K562 (cell line): ENCODE data around the gene RNF44. TPM values are rescaled to one million over a fixed set of nuclear protein-coding genes. Genes with fewer than 3 reads are reported as not detected.
A peak's percentile ranks its signal among the peaks of the same experiment; 100 is the strongest.

ENCODE experiments used
- ATAC-seq: fragments of 200-7000 bp; cut with Tn5 transposase; 3 replicates; pipeline ENCODE4 v1.9.1; 2020; ENCODE audit warnings: moderate library complexity
- BruUV-seq: library from RNA; stranded (reverse); fragments of 400-500 nt; replicated peaks from 2 replicates; lab custom pipeline; 2021; lab: Mats Ljungman, UMichigan
- CTCF ChIA-PET: fragments of 300-600 bp; formaldehyde crosslinking; extraction: SDS; loops from one replicate; lab custom pipeline; 2021; ENCODE audit warnings: low intra/inter-chr PET ratio; lab: Yijun Ruan, JAX
- POLR2A ChIA-PET: fragments of 300-600, 350-650 bp; sonication (Branson Sonifier 250); formaldehyde crosslinking; extraction: SDS; loops from one replicate; lab custom pipeline; 2021; ENCODE audit warnings: antibody characterized with exemption, inconsistent platforms; lab: Yijun Ruan, JAX
- DNase-seq, 4 experiments: peaks; one replicate each; pipeline versions ENCODE4 v3.0.0 to v3.0.0-alpha.2; 2011 to 2018; ENCODE audit warnings: low spot score in 3 of 4, mixed read lengths in 3 of 4; ENCODE audit errors: extremely low read depth in 1 of 4
- FAIRE-seq: peaks from 2 replicates; lab custom pipeline; 2011; peaks lifted over from hg19 to GRCh38; lab: Jason Lieb, UNC
- H2AFZ ChIP-seq: 2 replicates; pipeline ENCODE4 v1.6.0; 2011; ENCODE audit warnings: low read depth, low read length, control low read depth, inconsistent platforms
- H3K27ac ChIP-seq: fragments of 200-600 bp; 3 replicates; pipeline ENCODE4 v1.8.0; 2011; ENCODE audit warnings: low read depth, mild to moderate bottlenecking, control low read depth, inconsistent platforms, low read length, moderate library complexity, mixed read lengths; ENCODE audit errors: extremely low read depth
- H3K27me3 ChIP-seq, 2 experiments: fragments of 300-600 bp in 1 of 2; 2 replicates in 1 of 2; 3 replicates in 1 of 2; pipeline versions ENCODE4 v1.6.0 to v1.8.0; 2011; ENCODE audit warnings: inconsistent platforms in 2 of 2, low read length in 2 of 2, mild to moderate bottlenecking in 1 of 2, mixed read lengths in 1 of 2, moderate library complexity in 1 of 2; ENCODE audit not compliant: control insufficient read depth in 2 of 2, insufficient read depth in 2 of 2
- H3K36me3 ChIP-seq: fragments of 300-600 bp; 3 replicates; pipeline ENCODE4 v1.8.0; 2011; ENCODE audit warnings: mild to moderate bottlenecking, low read length, inconsistent platforms; ENCODE audit not compliant: control insufficient read depth, insufficient read depth
- H3K4me1 ChIP-seq, 2 experiments: fragments of 200-600 bp in 1 of 2; replicated peaks in 1 of 2; 2 replicates in 1 of 2; 3 replicates in 1 of 2; pipeline versions ENCODE4 v1.5.1 to v1.8.0; 2011; ENCODE audit warnings: inconsistent platforms in 2 of 2, low read length in 2 of 2, mild to moderate bottlenecking in 1 of 2, mixed read lengths in 1 of 2, moderate library complexity in 1 of 2; ENCODE audit not compliant: control insufficient read depth in 2 of 2, insufficient read depth in 2 of 2
- H3K4me2 ChIP-seq: 2 replicates; pipeline ENCODE4 v1.6.1; 2011; ENCODE audit warnings: low read length, control low read depth, inconsistent platforms, mixed read lengths; ENCODE audit not compliant: insufficient read depth
- H3K4me3 ChIP-seq: fragments of 200-600 bp; sonication (generic), shearing (Covaris generic); 2 replicates; pipeline ENCODE4 v1.5.1; 2016; ENCODE audit warnings: control low read depth, inconsistent platforms
- H3K79me2 ChIP-seq: fragments of 200-600 bp; 3 replicates; pipeline ENCODE4 v1.8.0; 2011; ENCODE audit warnings: low read length, inconsistent platforms; ENCODE audit not compliant: control insufficient read depth, insufficient read depth
- H3K9ac ChIP-seq, 2 experiments: 2 replicates each; pipeline versions ENCODE4 v1.6.0 to v1.6.1; 2011; ENCODE audit warnings: low read depth in 2 of 2, low read length in 2 of 2, control low read depth in 1 of 2, inconsistent platforms in 1 of 2, mild to moderate bottlenecking in 1 of 2, mixed read lengths in 1 of 2; ENCODE audit not compliant: insufficient read depth in 1 of 2
- H3K9me1 ChIP-seq: one replicate; pipeline ENCODE4 v1.6.0; 2011; ENCODE audit warnings: inconsistent platforms, mild to moderate bottlenecking, low read length, moderate library complexity; ENCODE audit not compliant: control insufficient read depth, insufficient read depth
- H3K9me3 ChIP-seq: replicated peaks from 2 replicates; pipeline ENCODE4 v1.5.1; 2011; ENCODE audit warnings: low read depth, low read length, inconsistent platforms; ENCODE audit not compliant: control insufficient read depth, insufficient read depth
- H4K20me1 ChIP-seq: replicated peaks from 2 replicates; pipeline ENCODE4 v1.6.1; 2011; ENCODE audit warnings: low read length, inconsistent platforms, mixed read lengths; ENCODE audit not compliant: control insufficient read depth, insufficient read depth
- ATF7 ChIP-seq: fragments of 450-650 bp; IDR thresholded peaks from 2 replicates; pipeline ENCODE4 v1.7.1; 2014; ENCODE audit warnings: mild to moderate bottlenecking, moderate library complexity
- CBFA2T3 ChIP-seq: fragments of 450-650 bp; IDR thresholded peaks from 2 replicates; pipeline ENCODE4 v1.6.1; 2017
- GATA2 ChIP-seq: sonication (generic); formaldehyde crosslinking; IDR thresholded peaks from 2 replicates; pipeline ENCODE4 v1.4.0; 2020; ENCODE audit warnings: mild to moderate bottlenecking, missing genetic modification reagents
- HNRNPUL1 ChIP-seq: fragments of 200-400 bp; formaldehyde crosslinking; IDR thresholded peaks from 2 replicates; pipeline ENCODE4 v1.6.1; 2017; ENCODE audit warnings: low read length
- KAT8 ChIP-seq: fragments of 450-650 bp; IDR thresholded peaks from 2 replicates; pipeline ENCODE4 v1.6.1; 2016; ENCODE audit warnings: low read depth, mild to moderate bottlenecking
- MECOM ChIP-seq: fragments of 250-450 bp; sonication (Bioruptor Pico); IDR thresholded peaks from 2 replicates; pipeline ENCODE4 v1.8.0; 2022; ENCODE audit warnings: inconsistent platforms
- NFIC ChIP-seq: fragments of 450-650 bp; IDR thresholded peaks from 2 replicates; pipeline ENCODE4 v1.6.1; 2017; ENCODE audit warnings: mild to moderate bottlenecking, inconsistent platforms
- NR2F6 ChIP-seq: fragments of 450-650 bp; formaldehyde crosslinking; IDR thresholded peaks from 2 replicates; pipeline ENCODE4 v1.4.0; 2020; ENCODE audit warnings: mild to moderate bottlenecking
- POLR2AphosphoS5 ChIP-seq: IDR thresholded peaks from 2 replicates; pipeline ENCODE4 v1.6.1; 2011; ENCODE audit warnings: mild to moderate bottlenecking, low read depth, low read length, moderate library complexity; ENCODE audit not compliant: control insufficient read depth, insufficient read depth
- POLR3G ChIP-seq: IDR thresholded peaks from 2 replicates; pipeline ENCODE4 v1.6.1; 2011; ENCODE audit not compliant: insufficient read length, insufficient replicate concordance; ENCODE audit errors: extremely low read depth
- POU5F1 ChIP-seq: fragments of 150-350 bp; IDR thresholded peaks from 2 replicates; pipeline ENCODE4 v1.6.1; 2014; ENCODE audit warnings: borderline replicate concordance, low read length, low read depth, mild to moderate bottlenecking; ENCODE audit not compliant: partially characterized antibody
- ZNF12 ChIP-seq: sonication (generic); formaldehyde crosslinking; IDR thresholded peaks from 2 replicates; pipeline ENCODE4 v1.4.0; 2020; ENCODE audit warnings: mild to moderate bottlenecking, missing genetic modification reagents
- ZNF146 ChIP-seq: IDR thresholded peaks from one replicate; pipeline ENCODE4 v1.6.1; 2018; ENCODE audit warnings: missing compliant biosample characterization; ENCODE audit not compliant: unreplicated experiment
- ZNF232 ChIP-seq: sonication (generic); formaldehyde crosslinking; IDR thresholded peaks from 2 replicates; pipeline ENCODE4 v1.8.0; 2022; ENCODE audit warnings: mild to moderate bottlenecking, missing genetic modification reagents
- WGBS: fragments of 100-300 bp; shearing (Covaris generic); methylation state at CpG from one replicate; pipeline ENCODE4 v1.1.6; 2016; ENCODE audit warnings: low coverage, mixed read lengths; ENCODE audit not compliant: insufficient coverage; ENCODE audit errors: missing lambda C conversion rate; 5-methylcytosine and 5-hydroxymethylcytosine counted together
- in situ Hi-C: fragments of 300-500 bp; cut with MboI; formaldehyde crosslinking; loops from 4 replicates; pipeline ENCODE4 v1.15.0; 2018; ENCODE audit warnings: inconsistent platforms, mixed read lengths
- intact Hi-C: fragments of 100-400 bp; cut with micrococcal nuclease; formaldehyde crosslinking; loops from 2 replicates; pipeline ENCODE4 v1.14.2; 2022
- polyA plus RNA-seq, 8 experiments: library from polyadenylated mRNA; depleted of rRNA in 4 of 8; stranded (reverse) in 5 of 8; unstranded in 3 of 8; fragments of >200 nt; fragmentation: Nextera tagmentation in 2 of 8; fragmentation: Illumina TruSeq in 1 of 8; extraction: Ambion mirVana in 2 of 8; extraction: Trizol in 1 of 8; gene quantifications; 2 replicates each; pipeline versions ENCODE4 v1.2.1 to v1.2.3, GENCODE V29; 2011 to 2014; ENCODE audit warnings: inconsistent platforms in 1 of 8, missing spikeins in 1 of 8
- total RNA-seq, 7 experiments: library from RNA; depleted of rRNA in 6 of 7; stranded (reverse); fragments of >200 nt in 6 of 7; fragmentation: Illumina TruSeq in 2 of 7; extraction: Trizol in 2 of 7; gene quantifications; 2 replicates each; pipeline versions ENCODE4 v1.2.1 to v1.2.3, GENCODE V29; 2011 to 2021; ENCODE audit warnings: low replicate concordance in 1 of 7

Gene RNF44
- total and polyA plus RNA-seq, 9 of the 15 experiments (the other 6 are each of a cell fraction or from before 2014, with no cell fraction given) = 1.6 to 82.6 (median 7.4) TPM

DNA sequence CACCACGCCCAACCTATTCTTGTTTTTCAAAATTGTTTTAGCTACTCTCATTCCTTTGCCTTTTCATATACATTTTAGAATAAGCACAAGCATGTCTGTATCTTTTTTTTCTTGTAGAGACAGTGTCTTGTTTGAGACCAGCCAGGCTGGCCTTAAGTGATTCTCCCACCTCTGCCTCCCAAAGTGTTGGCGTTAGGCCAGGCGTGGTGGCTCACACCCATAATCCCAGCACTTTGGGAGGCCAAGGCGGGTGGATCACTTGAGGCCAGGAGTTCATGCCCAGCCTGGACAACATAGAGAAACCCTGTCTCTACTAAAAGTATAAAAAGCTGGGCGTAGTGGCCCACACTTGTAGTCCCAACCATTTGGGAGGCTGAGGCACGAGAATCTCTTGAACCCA lies 13.1 kb downstream of the RNF44 start:
- 65% methylated on average over 6 of the region's 6 CpGs for WGBS
- in situ Hi-C loops = no loop called here
- CTCF ChIA-PET = no interaction called here

DNA sequence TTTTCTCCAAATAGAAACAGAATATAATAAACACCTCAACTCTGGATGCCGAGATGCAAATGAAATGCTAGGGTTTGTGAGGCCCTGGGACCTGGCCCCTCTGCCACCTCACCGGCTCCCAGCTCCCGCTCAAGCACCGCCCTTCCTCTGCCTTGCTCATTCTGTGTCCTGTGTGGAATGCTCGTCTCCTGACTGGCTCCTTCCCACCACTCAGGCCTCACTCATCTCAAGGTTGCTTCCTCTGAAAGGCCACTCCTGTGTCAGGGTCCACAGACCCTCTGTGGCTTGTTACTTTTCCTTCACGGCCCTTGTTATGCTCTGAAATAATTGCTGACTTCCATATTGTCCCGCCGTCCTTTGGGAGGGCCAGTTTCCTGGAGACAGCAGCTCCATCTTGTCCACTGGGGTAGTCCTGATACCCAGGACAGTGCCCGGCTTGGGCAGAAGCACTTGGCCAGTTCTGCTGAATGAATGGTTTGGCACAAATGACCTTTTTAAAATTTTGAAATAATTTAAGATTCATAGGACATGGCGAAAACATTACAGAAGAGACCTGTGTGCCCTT lies 15.4 kb downstream of the RNF44 start:
- Histone ChIP-seq H3K9me1 (no peaks in the 10 kb centered on the region), H3K4me1 (peaks cover 0 to 5% of the 10 kb centered on the region in 2 experiments; a peak in 2 of 5 replicates), H4K20me1 (no peaks in the 10 kb centered on the region), H3K79me2 (no peaks in the 10 kb centered on the region), H3K36me3 (no peaks in the 10 kb centered on the region), H2AFZ (no peak overlapping the region), H3K4me2 (no peak overlapping the region), H3K9ac (no peak overlapping the region), H3K4me3 (no peak overlapping the region), H3K9me3 (no peaks in the 10 kb centered on the region), H3K27me3 (peaks cover 13 to 20% of the 10 kb centered on the region in 2 experiments; a peak in 3 of 5 replicates), H3K27ac (no peak overlapping the region)
- peak; percentile 10; the same call in 2 of the 3 replicates for ATAC-seq
- CTCF ChIA-PET = no interaction called here
- POLR2A ChIA-PET = interaction anchor here (0.8 to 1.4 kb wide), 4 partner anchors 10 to 19 kb away, joined by 3 to 5 read pairs (median 4); no protein-coding TSS in a partner anchor
- no peak for DNase-seq
- in situ Hi-C loops (no loop called here), intact Hi-C loops (no loop called here)
- WGBS = 33% methylated on average over 10 of the region's 10 CpGs
- no TSS peak for BruUV-seq
- FAIRE-seq = no peak
- TF ChIP-seq POU5F1 (no peak), ZNF12 (CRISPR knock-in tag) (no peak), GATA2 (CRISPR knock-in tag) (no peak), KAT8 (no peak), ZNF232 (CRISPR knock-in tag) (no peak), MECOM (CRISPR knock-in tag) (no peak), CBFA2T3 (no peak), POLR2AphosphoS5 (no peak), ATF7 (no peak), NR2F6 (CRISPR knock-in tag) (no peak)

More for the DNA sequence above, 13.1 kb downstream of the RNF44 start:
- no peaks in the 10 kb centered on the region for H3K79me2 ChIP-seq
- H3K9ac ChIP-seq = no peak overlapping the region
- FAIRE-seq = no peak
- H3K4me3 ChIP-seq = no peak overlapping the region
- H3K4me2 ChIP-seq = no peak overlapping the region
- TF ChIP-seq ZNF146 (CRISPR knock-in tag) (no peak), POLR3G (no peak), HNRNPUL1 (no peak), NFIC (peak; percentile 74)
- no peak overlapping the region for H2AFZ ChIP-seq
- no peak for DNase-seq
- H3K9me1 ChIP-seq = no peaks in the 10 kb centered on the region
- peaks cover 11 to 20% of the 10 kb centered on the region in 2 experiments; a peak in 3 of 5 replicates for H3K27me3 ChIP-seq
- peaks cover 0 to 13% of the 10 kb centered on the region in 2 experiments; a peak in 2 of 5 replicates for H3K4me1 ChIP-seq
- no peaks in the 10 kb centered on the region for H3K9me3 ChIP-seq
- intact Hi-C loops = no loop called here
- peaks cover 20% of the 10 kb centered on the region; the same call in 1 of the 3 replicates for H3K36me3 ChIP-seq
- H3K27ac ChIP-seq = no peak overlapping the region
- H4K20me1 ChIP-seq = no peaks in the 10 kb centered on the region
- no TSS peak for BruUV-seq
- no peak for ATAC-seq
- POLR2A ChIA-PET = interaction anchor here (0.8 to 5.8 kb wide), 3 partner anchors 9 to 17 kb away, joined by 4 to 39 read pairs (median 5); partner anchors contain the start of gene RNF44
